Panc1 (cell line): ENCODE data around the gene RFTN1. TPM values are rescaled to one million over a fixed set of nuclear protein-coding genes. Genes with fewer than 3 reads are reported as not detected.

Experiments
- ATAC-seq: fragments of 200-7000 bp; cut with Tn5 transposase; 2 replicates; pipeline ENCODE4 v1.9.1; 2020; ENCODE audit warnings: mild to moderate bottlenecking, moderate library complexity
- BruUV-seq: library from RNA; stranded (reverse); fragments of 400-500 nt; replicated peaks from 2 replicates; lab custom pipeline; 2021; lab: Mats Ljungman, UMichigan
- CTCF ChIA-PET: fragments of 300-600 bp; sonication (Branson Sonifier 250); formaldehyde crosslinking; loops from one replicate; lab custom pipeline; 2022; ENCODE audit warnings: antibody characterized with exemption; lab: Charles Lee
- POLR2A ChIA-PET: fragments of 300-600 bp; sonication (Branson Sonifier 250); formaldehyde crosslinking; loops from one replicate; lab custom pipeline; 2022; ENCODE audit warnings: antibody characterized with exemption; lab: Charles Lee
- DNase-seq: peaks from one replicate; pipeline ENCODE4 v3.0.0-alpha.2; 2010; ENCODE audit warnings: low read depth, low spot score
- H3K27ac ChIP-seq: 2 replicates; pipeline ENCODE4 v1.5.1; 2011; ENCODE audit warnings: mild to moderate bottlenecking, low read length, inconsistent platforms
- H3K27me3 ChIP-seq: fragments of 200-500 bp; sonication (Bioruptor generic); 2 replicates; pipeline ENCODE4 v1.6.0; 2014; ENCODE audit warnings: low read length, inconsistent platforms; ENCODE audit not compliant: control insufficient read depth, insufficient read depth
- H3K36me3 ChIP-seq: fragments of 200-500 bp; sonication (Bioruptor generic); 2 replicates; pipeline ENCODE4 v1.5.1; 2014; ENCODE audit warnings: inconsistent platforms, mild to moderate bottlenecking, low read length, moderate library complexity; ENCODE audit not compliant: control insufficient read depth, insufficient read depth
- H3K4me1 ChIP-seq: 2 replicates; pipeline ENCODE4 v1.5.1; 2011; ENCODE audit warnings: inconsistent platforms, mild to moderate bottlenecking, low read length, moderate library complexity; ENCODE audit not compliant: control insufficient read depth, insufficient read depth
- H3K4me3 ChIP-seq, 2 experiments: 2 replicates each; pipeline ENCODE4 v1.5.1; 2011 to 2012; ENCODE audit warnings: low read depth in 2 of 2, low read length in 2 of 2, mild to moderate bottlenecking in 2 of 2, inconsistent platforms in 1 of 2, moderate library complexity in 1 of 2
- H3K9me3 ChIP-seq: fragments of 200-500 bp; sonication (Bioruptor generic); 2 replicates; pipeline ENCODE4 v1.5.1; 2014; ENCODE audit warnings: low read depth, mild to moderate bottlenecking, inconsistent platforms, low read length, moderate library complexity; ENCODE audit not compliant: control insufficient read depth, insufficient read depth
- CTCF ChIP-seq: fragments of 450-650 bp; IDR thresholded peaks from 2 replicates; pipeline ENCODE4 v1.5.1; 2017; ENCODE audit warnings: mild to moderate bottlenecking
- POLR2AphosphoS5 ChIP-seq: IDR thresholded peaks from 2 replicates; pipeline ENCODE4 v1.6.1; 2012; ENCODE audit warnings: mild to moderate bottlenecking, low read depth, low read length, moderate library complexity
- REST ChIP-seq, 2 experiments: IDR thresholded peaks; 2 replicates each; pipeline ENCODE4 v1.6.1; 2011 to 2012; ENCODE audit warnings: low read depth in 2 of 2, control low read depth in 1 of 2, low read length in 1 of 2, mild to moderate bottlenecking in 1 of 2, moderate library complexity in 1 of 2; ENCODE audit not compliant: insufficient read depth in 1 of 2
- SIN3A ChIP-seq: IDR thresholded peaks from 2 replicates; pipeline ENCODE4 v1.6.1; 2012; ENCODE audit warnings: low read depth, mild to moderate bottlenecking, low read length, moderate library complexity, borderline replicate concordance; ENCODE audit not compliant: insufficient read depth
- TCF7L2 ChIP-seq: IDR thresholded peaks from 2 replicates; pipeline ENCODE4 v1.6.1; 2011; ENCODE audit warnings: mild to moderate bottlenecking, low read depth, low read length, inconsistent platforms
- in situ Hi-C: cut with HindIII; loops from 2 replicates; pipeline ENCODE4 v1.10.0; 2016; ENCODE audit warnings: low sequenced_read_pairs, low pct_unique_long_range_greater_than_20kb
- intact Hi-C: fragments of 100-400 bp; cut with micrococcal nuclease; formaldehyde crosslinking; loops from one replicate; pipeline ENCODE4 v1.10.0; 2022; ENCODE audit not compliant: unreplicated experiment
- total RNA-seq: library from RNA; stranded (reverse); gene quantifications from one replicate; pipeline ENCODE4 v1.2.1, GENCODE V29; 2021; ENCODE audit not compliant: unreplicated experiment

RFTN1 gene
- total RNA-seq, 1 experiment from 2014 or later, result 0.90 TPM

- ChIA-PET POLR2A (no interaction called here), CTCF (no interaction called here)
- H3K4me3 ChIP-seq, result no peak overlapping the region
- H3K36me3 ChIP-seq, result no peaks in the 10 kb centered on the region
- ATAC-seq, result no peak
- H3K27ac ChIP-seq, result no peak overlapping the region
- 0 out of 2 replicates have a peak, but pooled peaks cover 3% of the 10 kb centered on the region for H3K4me1 ChIP-seq
- in situ Hi-C loops (no loop called here), intact Hi-C loops (no loop called here)
- TF ChIP-seq REST (IDR thresholded peaks at IDR 0.05; ENCODE audit: insufficient read depth in 1 of 2, low read depth in 2 of 2, low read length in 1 of 2) (no peak), CTCF (no peak), SIN3A (no peak), TCF7L2 (no peak), POLR2AphosphoS5 (no peak)
- DNase-seq, result no peak
- H3K27me3 ChIP-seq, result no peaks in the 10 kb centered on the region
- BruUV-seq, result no TSS peak
- no peaks in the 10 kb centered on the region for H3K9me3 ChIP-seq
Observed at GRCh38 chr3:16398648-16399047, 114.9 kb downstream of the RFTN1 start.

- BruUV-seq, result no TSS peak
- intact Hi-C loops, result no loop called here
- Histone ChIP-seq H3K9me3 (no peaks in the 10 kb centered on the region), H3K27me3 (no peaks in the 10 kb centered on the region), H3K27ac (no peak overlapping the region), H3K36me3 (no peaks in the 10 kb centered on the region), H3K4me3 (no peak overlapping the region), H3K4me1 (0 out of 2 replicates have a peak, but pooled peaks cover 3% of the 10 kb centered on the region)
- POLR2A ChIA-PET, result no interaction called here
- no peak for ATAC-seq
- TF ChIP-seq CTCF, result no peak
- TF ChIP-seq POLR2AphosphoS5, result no peak
- TF ChIP-seq SIN3A, result no peak
- no peak for TF ChIP-seq TCF7L2
- no peak for TF ChIP-seq REST (IDR thresholded peaks at IDR 0.05; ENCODE audit: insufficient read depth in 1 of 2, low read depth in 2 of 2, low read length in 1 of 2)
- CTCF ChIA-PET, result no interaction called here
- no peak for DNase-seq
- in situ Hi-C loops, result no loop called here
Observed at GRCh38 chr3:16396202-16396601, 117.3 kb downstream of the RFTN1 start.
